GM23248 (cell line): Measurements from ENCODE around the gene TMEM121B. TPM values are rescaled to one million over a fixed set of nuclear protein-coding genes. Genes with fewer than 3 reads are reported as not detected.

ENCODE experiments used
- DNase-seq: peaks from one replicate; pipeline ENCODE4 v3.0.0-alpha.2; 2015
- H2AFZ ChIP-seq: fragments of 200-600 bp; sonication (generic); 2 replicates; pipeline ENCODE4 v1.6.1; 2016; ENCODE audit warnings: antibody characterized with exemption
- H3F3A ChIP-seq: fragments of 200-600 bp; sonication (generic); 2 replicates; pipeline ENCODE4 v1.6.1; 2016; ENCODE audit warnings: mild to moderate bottlenecking, antibody characterized with exemption, mixed run types; ENCODE audit not compliant: insufficient read depth
- H3K27ac ChIP-seq: fragments of 200-600 bp; sonication (generic); 2 replicates; pipeline ENCODE4 v1.5.1; 2016; ENCODE audit warnings: mild to moderate bottlenecking
- H3K27me3 ChIP-seq: fragments of 200-600 bp; sonication (generic); replicated peaks from 2 replicates; pipeline ENCODE4 v1.6.1; 2016; ENCODE audit warnings: mild to moderate bottlenecking; ENCODE audit not compliant: insufficient read depth
- H3K36me3 ChIP-seq: fragments of 200-600 bp; sonication (generic); 2 replicates; pipeline ENCODE4 v1.6.1; 2016; ENCODE audit warnings: low read depth, mild to moderate bottlenecking
- H3K4me1 ChIP-seq: fragments of 200-600 bp; sonication (generic); 2 replicates; pipeline ENCODE4 v1.6.1; 2016; ENCODE audit warnings: mild to moderate bottlenecking; ENCODE audit not compliant: insufficient read depth
- H3K4me2 ChIP-seq: fragments of 200-600 bp; sonication (generic); one replicate; pipeline ENCODE4 v1.6.1; 2016; ENCODE audit warnings: mild to moderate bottlenecking; ENCODE audit not compliant: unreplicated experiment
- H3K4me3 ChIP-seq: fragments of 200-600 bp; sonication (generic); 2 replicates; pipeline ENCODE4 v1.5.1; 2016; ENCODE audit warnings: mild to moderate bottlenecking
- H3K79me2 ChIP-seq: fragments of 200-600 bp; sonication (generic); 2 replicates; pipeline ENCODE4 v1.6.1; 2016; ENCODE audit warnings: mild to moderate bottlenecking; ENCODE audit not compliant: insufficient read depth
- H3K9ac ChIP-seq: fragments of 200-600 bp; sonication (generic); 2 replicates; pipeline ENCODE4 v1.6.1; 2016; ENCODE audit warnings: mild to moderate bottlenecking
- H3K9me2 ChIP-seq: fragments of 200-600 bp; sonication (generic); 2 replicates; pipeline ENCODE4 v1.6.1; 2016; ENCODE audit warnings: mixed run types, mild to moderate bottlenecking, moderate library complexity; ENCODE audit not compliant: insufficient read depth
- H3K9me3 ChIP-seq: fragments of 200-600 bp; sonication (generic); one replicate; pipeline ENCODE4 v1.6.1; 2017; ENCODE audit warnings: low read depth
- H4K20me1 ChIP-seq: fragments of 200-600 bp; sonication (generic); 2 replicates; pipeline ENCODE4 v1.6.0; 2016; ENCODE audit not compliant: insufficient read depth
- EZH2 ChIP-seq: fragments of 200-600 bp; sonication (generic); IDR thresholded peaks from 2 replicates; pipeline ENCODE4 v1.6.1; 2018; ENCODE audit warnings: antibody characterized with exemption, mild to moderate bottlenecking; ENCODE audit not compliant: insufficient read depth, poor library complexity, severe bottlenecking
- EZH2phosphoT487 ChIP-seq: fragments of 200-600 bp; sonication (generic); IDR thresholded peaks from 2 replicates; pipeline ENCODE4 v1.6.1; 2018; ENCODE audit warnings: antibody characterized with exemption, moderate library complexity, mild to moderate bottlenecking, low read depth; ENCODE audit not compliant: insufficient read depth
- WGBS, 2 experiments: methylation state at CpG; one replicate each; pipeline ENCODE4 v1.1.6; 2015 to 2017; ENCODE audit warnings: low lambda C conversion rate in 2 of 2, low coverage in 1 of 2; ENCODE audit errors: missing lambda C conversion rate in 2 of 2; 5-methylcytosine and 5-hydroxymethylcytosine counted together
- in situ Hi-C: fragments of 300-500 bp; cut with MboI; formaldehyde crosslinking; loops from 2 replicates; pipeline ENCODE4 v1.15.0; 2020
- polyA plus RNA-seq: library from polyadenylated mRNA; unstranded; fragments of >200 nt; fragmentation: Nextera tagmentation; extraction: Ambion mirVana; gene quantifications from 2 replicates; pipeline ENCODE4 v1.2.1, GENCODE V29; 2016
- total RNA-seq: library from RNA; depleted of rRNA; stranded (reverse); fragments of >200 nt; shearing (Covaris generic); gene quantifications from 2 replicates; pipeline ENCODE4 v1.2.3, GENCODE V29; 2014

TMEM121B gene
- total and polyA plus RNA-seq, 2 experiments from 2014 or later = 0.11 TPM; not detected in 1

DNA sequence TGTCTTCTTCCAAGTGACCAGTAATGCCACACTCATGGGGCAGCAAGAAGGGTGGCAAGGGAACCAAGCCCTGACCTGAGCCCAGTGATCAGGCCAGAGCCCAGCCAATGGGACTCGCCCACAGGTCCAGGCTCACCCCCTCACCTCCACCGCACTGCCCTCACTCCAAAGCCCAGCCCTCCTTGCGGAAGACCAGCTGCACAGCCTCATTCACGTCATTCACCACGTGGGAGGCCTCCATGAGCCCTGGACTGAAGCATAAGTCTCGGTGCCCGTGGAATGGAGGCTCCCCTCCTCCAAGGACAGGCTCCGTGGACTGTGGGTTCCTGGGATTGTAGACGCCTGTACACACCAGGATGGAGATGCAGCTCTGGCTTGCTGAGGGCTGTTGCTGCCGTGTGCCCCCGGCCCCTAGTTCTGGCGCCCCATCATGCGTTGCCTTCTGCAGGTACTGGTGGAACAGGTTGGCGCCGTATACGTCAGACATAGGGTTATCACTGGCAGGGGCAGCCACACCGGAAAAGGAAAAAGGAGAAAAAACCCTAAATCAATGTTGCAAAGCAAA, 16.8 kb upstream of the TMEM121B start:
- Histone ChIP-seq H3K27me3 (no peaks in the 10 kb centered on the region), H3K79me2 (no peaks in the 10 kb centered on the region), H3K36me3 (peaks cover 9% of the 10 kb centered on the region), H3K4me2 (no peak overlapping the region), H3K9me3 (no peaks in the 10 kb centered on the region), H3F3A (no peaks in the 10 kb centered on the region), H3K9ac (no peak overlapping the region), H4K20me1 (no peaks in the 10 kb centered on the region), H3K4me1 (no peaks in the 10 kb centered on the region), H3K27ac (no peak overlapping the region), H2AFZ (no peak overlapping the region), H3K9me2 (no peaks in the 10 kb centered on the region), H3K4me3 (no peak overlapping the region)
- TF ChIP-seq EZH2phosphoT487 (no peak), EZH2 (no peak)
- no peak for DNase-seq
- in situ Hi-C loops = no loop called here
- WGBS, 2 experiments = 93 to 94% methylated on average over 16 to 17 of the region's 17 CpGs

DNA sequence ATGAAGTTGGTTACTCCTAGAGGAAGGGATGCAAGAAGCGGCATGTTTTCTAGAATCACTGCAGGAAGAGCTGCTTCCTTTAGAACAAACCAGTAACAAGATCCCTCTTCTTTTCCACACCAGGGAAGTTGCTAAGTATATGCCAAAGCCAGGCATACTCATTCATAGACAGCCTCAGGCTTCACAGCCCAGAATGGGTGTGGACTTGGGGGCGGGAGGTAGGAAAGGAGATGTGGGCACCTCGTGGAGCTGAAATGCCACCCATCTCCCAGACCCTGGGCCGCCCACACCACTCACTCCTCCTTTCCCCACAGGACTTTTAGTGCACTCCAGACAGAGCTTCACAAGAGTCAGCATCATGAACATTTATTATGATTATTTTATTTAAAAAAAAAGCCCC, 16.0 kb upstream of the TMEM121B start:
- no peak overlapping the region for H3K9ac ChIP-seq
- no peaks in the 10 kb centered on the region for H3K4me1 ChIP-seq
- no peaks in the 10 kb centered on the region for H3K27me3 ChIP-seq
- H4K20me1 ChIP-seq = no peaks in the 10 kb centered on the region
- H3K27ac ChIP-seq = no peak overlapping the region
- no peak overlapping the region for H3K4me2 ChIP-seq
- 75 to 76% methylated on average over 4 of the region's 4 CpGs for WGBS, 2 experiments
- no peak for DNase-seq
- no peaks in the 10 kb centered on the region for H3K9me3 ChIP-seq
- no peaks in the 10 kb centered on the region for H3F3A ChIP-seq
- no peak overlapping the region for H3K4me3 ChIP-seq
- in situ Hi-C loops = no loop called here
- TF ChIP-seq EZH2phosphoT487 (no peak), EZH2 (no peak)
- no peaks in the 10 kb centered on the region for H3K9me2 ChIP-seq
- peaks cover 5% of the 10 kb centered on the region; the same call in 1 of the 2 replicates for H3K36me3 ChIP-seq
- H3K79me2 ChIP-seq = no peaks in the 10 kb centered on the region
- no peak overlapping the region for H2AFZ ChIP-seq

DNA sequence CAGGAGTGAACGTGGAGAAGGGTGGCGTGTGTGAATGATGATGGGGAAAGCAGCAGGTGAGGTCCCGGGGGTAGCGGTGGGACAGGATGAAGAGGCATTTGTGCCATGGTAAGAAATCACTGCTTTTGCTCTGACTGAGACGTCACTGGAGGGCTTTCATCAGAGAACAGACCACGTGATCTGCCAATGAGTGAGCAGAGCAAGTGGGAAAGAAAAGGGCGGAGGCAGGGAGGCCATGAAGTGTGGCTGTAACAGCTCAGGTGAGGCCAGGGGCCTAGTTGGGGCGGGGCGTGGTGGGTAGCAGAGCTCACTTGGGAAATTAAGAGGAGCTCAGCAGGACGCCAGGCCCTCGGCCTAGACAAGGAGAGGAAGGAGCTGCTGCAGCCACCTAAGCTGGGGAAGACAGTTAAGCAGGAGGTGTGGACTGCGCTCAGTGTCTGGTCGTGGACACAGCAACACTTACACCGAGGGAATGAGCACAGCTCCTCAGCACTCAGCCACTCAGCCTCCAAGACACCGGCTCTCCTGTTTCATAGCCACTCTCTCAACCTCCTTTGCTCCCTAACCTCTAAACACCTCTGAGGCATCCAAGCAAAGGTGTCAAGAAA, 14.1 kb upstream of the TMEM121B start:
- no peaks in the 10 kb centered on the region for H4K20me1 ChIP-seq
- TF ChIP-seq EZH2 = no peak
- TF ChIP-seq EZH2phosphoT487 = no peak
- in situ Hi-C loops = no loop called here
- H3K9me2 ChIP-seq = no peaks in the 10 kb centered on the region
- H3F3A ChIP-seq = 0 out of 2 replicates have a peak, but pooled peaks cover 2% of the 10 kb centered on the region
- H3K9me3 ChIP-seq = no peaks in the 10 kb centered on the region
- 91 to 92% methylated on average over 15 of the region's 15 CpGs for WGBS, 2 experiments
- no peak for DNase-seq
- H3K4me2 ChIP-seq = no peak overlapping the region
- no peaks in the 10 kb centered on the region for H3K27me3 ChIP-seq
- no peak overlapping the region for H3K9ac ChIP-seq
- no peak overlapping the region for H3K4me3 ChIP-seq
- no peak overlapping the region for H3K27ac ChIP-seq
- no peaks in the 10 kb centered on the region for H3K79me2 ChIP-seq
- no peaks in the 10 kb centered on the region for H3K36me3 ChIP-seq
- H3K4me1 ChIP-seq = no peaks in the 10 kb centered on the region
- H2AFZ ChIP-seq = no peak overlapping the region

DNA sequence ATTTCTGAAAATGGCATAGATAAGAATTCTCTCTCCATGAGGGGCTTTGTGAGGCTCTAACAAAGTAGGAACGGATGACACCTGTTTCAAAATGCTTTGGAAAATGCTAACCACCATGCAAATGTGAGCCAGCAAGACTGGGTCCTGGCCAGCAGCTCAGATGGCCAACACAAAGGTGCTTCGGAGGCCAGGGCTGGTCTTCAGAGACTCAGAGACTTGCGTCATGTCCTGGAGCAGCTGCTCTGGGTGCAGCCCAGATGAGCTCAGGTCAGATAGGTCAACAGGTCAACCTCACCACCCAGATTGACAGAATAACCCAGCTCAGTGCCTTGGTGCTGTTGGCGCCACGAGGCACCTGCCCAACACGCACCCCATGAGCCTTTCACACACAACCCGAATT, 12.0 kb upstream of the TMEM121B start:
- H3K9ac ChIP-seq = no peak overlapping the region
- H3K4me1 ChIP-seq = no peaks in the 10 kb centered on the region
- DNase-seq = no peak
- no peak overlapping the region for H2AFZ ChIP-seq
- H3K9me2 ChIP-seq = no peaks in the 10 kb centered on the region
- H3K36me3 ChIP-seq = no peaks in the 10 kb centered on the region
- TF ChIP-seq EZH2 (no peak), EZH2phosphoT487 (no peak)
- 0 out of 2 replicates have a peak, but pooled peaks cover 3% of the 10 kb centered on the region for H3F3A ChIP-seq
- no peaks in the 10 kb centered on the region for H4K20me1 ChIP-seq
- WGBS, 2 experiments = 98 to 99% methylated on average over 7 of the region's 7 CpGs
- no peaks in the 10 kb centered on the region for H3K79me2 ChIP-seq
- H3K27me3 ChIP-seq = no peaks in the 10 kb centered on the region
- no peak overlapping the region for H3K4me3 ChIP-seq
- no peak overlapping the region for H3K27ac ChIP-seq
- H3K9me3 ChIP-seq = no peaks in the 10 kb centered on the region
- in situ Hi-C loops = no loop called here
- no peak overlapping the region for H3K4me2 ChIP-seq
